Omental fat pad (tissue), 4 donors: ENCODE results near the gene TSPYL2. TPM values are rescaled to one million over a fixed set of nuclear protein-coding genes. Genes with fewer than 3 reads are reported as not detected.

ENCODE experiments used
- ATAC-seq: fragments of 150-250 bp; one replicate; pipeline ENCODE4 v1.9.1; 2016; ENCODE audit warnings: mild to moderate bottlenecking, moderate library complexity; ENCODE audit not compliant: low FRiP score
- DNase-seq: peaks from one replicate; pipeline ENCODE4 v3.0.0-alpha.2; 2019; ENCODE audit warnings: low spot score
- CTCF ChIP-seq, 3 donors: fragments of 450-650 bp; IDR thresholded peaks; one replicate each; pipeline ENCODE4 v1.5.1; 2016 to 2017; ENCODE audit warnings: antibody characterized with exemption in 3 of 3, mild to moderate bottlenecking in 3 of 3, moderate library complexity in 2 of 3
- total RNA-seq, 4 donors: library from RNA; depleted of rRNA; stranded (reverse); fragments of >200 nt; gene quantifications; one replicate each; pipeline ENCODE4 v1.1.0, GENCODE V29; 2016

The TSPYL2 gene
- total RNA-seq, 4 donors from 2014 or later: 30.9 to 127 (median 53.9) TPM

- no peak for DNase-seq
- ATAC-seq: peak; percentile 83
- no peak for TF ChIP-seq CTCF (IDR thresholded peaks at IDR 0.05)
Observed at GRCh38 chrX:53116101-53116500, 33.9 kb downstream of the TSPYL2 start.

GRCh38 chrX:53122013-53122412, 39.8 kb downstream of the TSPYL2 start:
- DNase-seq (no peak), ATAC-seq (no peak)
- no peak for TF ChIP-seq CTCF (IDR thresholded peaks at IDR 0.05)

- ATAC-seq: no peak
- no peak for DNase-seq
- TF ChIP-seq CTCF (IDR thresholded peaks at IDR 0.05): no peak
Observed at GRCh38 chrX:53125506-53125905, 43.3 kb downstream of the TSPYL2 start.

- DNase-seq (no peak), ATAC-seq (no peak)
- TF ChIP-seq CTCF (IDR thresholded peaks at IDR 0.05): no peak
Observed at GRCh38 chrX:53126377-53126776, 44.2 kb downstream of the TSPYL2 start.

GRCh38 chrX:53128097-53128749, 46.1 kb downstream of the TSPYL2 start:
- ATAC-seq (no peak), DNase-seq (no peak)

GRCh38 chrX:53133400-53133799, 51.2 kb downstream of the TSPYL2 start:
- DNase-seq (no peak), ATAC-seq (no peak)
- TF ChIP-seq CTCF (IDR thresholded peaks at IDR 0.05): no peak

More at GRCh38 chrX:53128097-53128749, 46.1 kb downstream of the TSPYL2 start:
- TF ChIP-seq CTCF (IDR thresholded peaks at IDR 0.05): no peak

- no peak for ATAC-seq
- TF ChIP-seq CTCF (IDR thresholded peaks at IDR 0.05): no peak
Observed at GRCh38 chrX:53135581-53135980, 53.4 kb downstream of the TSPYL2 start.

More at GRCh38 chrX:53135581-53135980, 53.4 kb downstream of the TSPYL2 start:
- no peak for DNase-seq
